ENCODE data around the gene MKS1.

MKS1 gene

DNA sequence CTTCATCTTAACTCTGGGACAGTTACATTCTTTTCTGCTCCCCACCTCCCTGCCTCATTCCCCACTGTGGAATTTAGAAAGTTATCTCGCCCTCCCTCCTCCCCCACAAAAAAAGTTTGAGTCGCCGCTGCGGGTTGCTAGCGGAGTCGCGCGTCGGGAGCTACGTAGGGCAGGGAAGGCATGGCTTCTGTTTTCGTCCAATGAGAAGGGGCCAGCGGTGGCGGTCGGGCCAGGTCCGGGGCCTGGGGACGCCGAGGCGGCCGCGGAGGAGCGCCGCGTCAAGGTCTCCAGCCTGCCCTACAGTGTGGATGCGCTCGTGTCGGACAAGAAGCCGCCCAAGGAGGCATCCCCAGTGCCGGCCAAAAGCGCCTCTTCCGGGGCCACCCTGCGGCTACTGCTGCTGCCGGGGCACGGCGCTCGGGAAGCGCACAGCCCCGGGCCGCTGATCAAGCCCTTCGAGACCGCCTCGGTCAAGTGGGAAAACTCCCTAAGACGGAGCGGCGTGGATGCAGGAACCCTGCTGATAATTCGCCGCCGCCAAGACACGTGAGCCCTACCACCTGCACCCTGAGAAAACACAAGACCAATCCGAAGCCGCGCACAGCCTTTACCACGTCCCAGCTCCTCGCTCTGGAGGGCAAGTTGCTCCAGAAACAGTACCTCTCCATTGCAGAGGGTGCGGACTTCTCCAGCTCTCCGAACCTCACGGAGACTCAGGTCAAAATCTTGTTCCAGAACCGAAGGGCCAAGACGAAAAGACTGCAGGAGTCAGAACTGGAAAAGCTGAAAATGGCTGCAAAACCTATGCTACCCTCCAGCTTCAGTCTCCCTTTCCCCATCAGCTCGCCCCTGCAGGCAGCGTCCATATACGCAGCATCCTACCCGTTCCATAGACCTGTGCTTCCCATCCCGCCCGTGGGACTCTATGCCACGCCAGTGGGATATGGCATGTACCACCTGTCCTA is 61.9 kb downstream of the MKS1 start:
- peak; percentile 84 for DNase-seq
